Spleen (tissue), 7 donors: ENCODE measurements around the gene SLC39A2.
"Not testable (repeated sequence)": the region's sequence is repeated elsewhere in the genome, so short reads cannot be mapped to it uniquely, and the experiment has no call there.

Experiments used
- CTCF ChIP-seq, 11 experiments: fragments of 200-600 bp in 7 of 11; fragments of 450-650 bp in 4 of 11; sonication (generic) in 4 of 11; IDR thresholded peaks in 8 of 11; conservative IDR thresholded peaks in 3 of 11; 1 replicate in 7 of 11; 2 replicates in 4 of 11; pipeline versions ENCODE4 v1.4.0 to v1.8.0; 2016 to 2021; ENCODE audit warnings: antibody characterized with exemption in 11 of 11, inconsistent platforms in 4 of 11, mild to moderate bottlenecking in 1 of 11
- POLR2A ChIP-seq, 3 donors: fragments of 450-650 bp; IDR thresholded peaks; one replicate each; pipeline ENCODE4 v1.5.1; 2017; ENCODE audit warnings: antibody characterized with exemption in 3 of 3, mild to moderate bottlenecking in 1 of 3
- POLR2AphosphoS5 ChIP-seq, 3 donors: sonication (generic); formaldehyde crosslinking; IDR thresholded peaks; one replicate each; pipeline ENCODE4 v1.5.1; 2017; ENCODE audit warnings: antibody characterized with exemption in 3 of 3
- donor health status: DM: no; HTN: no; CAD: no; lungs with moderate emphysema.
- donor health status: DM: no; HTN: no; CAD: no.
- donor health status: DM: no; HTN: no; CAD: no.

GRCh38 chr14:21009721-21010120 lies 10.6 kb downstream of the SLC39A2 start:
- TF ChIP-seq CTCF (IDR thresholded peaks at IDR 0.05 in 8 of 11, conservative IDR thresholded peaks at IDR 0.05 in 3 of 11); POLR2AphosphoS5 (IDR thresholded peaks at IDR 0.05); POLR2A (IDR thresholded peaks at IDR 0.05): not testable (repeated sequence)
